K562 (cell line): ENCODE measurements around the gene SMARCC1. TPM values are rescaled to one million over a fixed set of nuclear protein-coding genes. Genes with fewer than 3 reads are reported as not detected.

Experiments
- CBX1 ChIP-seq: sonication (generic); IDR thresholded peaks from 2 replicates; pipeline ENCODE4 v1.6.1; 2016; ENCODE audit warnings: antibody characterized with exemption, low read depth, mild to moderate bottlenecking
- FOS ChIP-seq: IDR thresholded peaks from 3 replicates; pipeline ENCODE4 v1.6.1; 2011; ENCODE audit not compliant: insufficient read length; ENCODE audit errors: extremely low read depth
- HDGF ChIP-seq: fragments of 450-650 bp; IDR thresholded peaks from 2 replicates; pipeline ENCODE4 v1.6.1; 2016
- HIVEP1 ChIP-seq: fragments of 250-450 bp; sonication (Bioruptor Pico); IDR thresholded peaks from 2 replicates; pipeline ENCODE4 v1.4.0; 2020; ENCODE audit warnings: mild to moderate bottlenecking
- JUND ChIP-seq, 2 experiments: IDR thresholded peaks; 2 replicates in 1 of 2; 3 replicates in 1 of 2; pipeline ENCODE4 v1.6.1; 2011; ENCODE audit warnings: borderline replicate concordance in 2 of 2, low read depth in 2 of 2, low read length in 2 of 2, improper control_type of control experiment in 1 of 2, missing biosample characterization in 1 of 2, missing genetic modification characterization in 1 of 2, missing genetic modification reagents in 1 of 2
- L3MBTL2 ChIP-seq: fragments of 450-650 bp; IDR thresholded peaks from 2 replicates; pipeline ENCODE4 v1.6.1; 2016; ENCODE audit warnings: mild to moderate bottlenecking, moderate library complexity
- MED1 ChIP-seq: sonication (generic); formaldehyde crosslinking; IDR thresholded peaks from 2 replicates; pipeline ENCODE4 v1.8.1; 2023; ENCODE audit warnings: missing genetic modification reagents, borderline replicate concordance
- NCOA6 ChIP-seq: fragments of 450-650 bp; IDR thresholded peaks from 2 replicates; pipeline ENCODE4 v1.6.1; 2017; ENCODE audit warnings: mild to moderate bottlenecking
- PPARD ChIP-seq: fragments of 250-450 bp; sonication (Bioruptor Pico); IDR thresholded peaks from 2 replicates; pipeline ENCODE4 v1.8.0; 2022; ENCODE audit warnings: inconsistent platforms, mild to moderate bottlenecking, moderate library complexity
- RBM25 ChIP-seq: fragments of 200-400 bp; formaldehyde crosslinking; IDR thresholded peaks from 2 replicates; pipeline ENCODE4 v1.6.1; 2018; ENCODE audit warnings: low read length, low read depth, moderate library complexity; ENCODE audit not compliant: severe bottlenecking
- SMARCC2 ChIP-seq: fragments of 450-650 bp; IDR thresholded peaks from 2 replicates; pipeline ENCODE4 v1.6.1; 2017; ENCODE audit warnings: antibody characterized with exemption, moderate library complexity, mild to moderate bottlenecking, low read depth
- ZFPM2 ChIP-seq: fragments of 250-450 bp; sonication (Bioruptor Pico); IDR thresholded peaks from 2 replicates; pipeline ENCODE4 v1.5.1; 2022; ENCODE audit warnings: mild to moderate bottlenecking
- ZNF197 ChIP-seq: fragments of 200-800 bp; sonication (Bioruptor generic); IDR thresholded peaks from 2 replicates; pipeline ENCODE4 v1.6.1; 2016; ENCODE audit warnings: low read depth, missing genetic modification characterization, missing compliant biosample characterization
- polyA plus RNA-seq, 8 experiments: library from polyadenylated mRNA; depleted of rRNA in 4 of 8; stranded (reverse) in 5 of 8; unstranded in 3 of 8; fragments of >200 nt; fragmentation: Nextera tagmentation in 2 of 8; fragmentation: Illumina TruSeq in 1 of 8; extraction: Ambion mirVana in 2 of 8; extraction: Trizol in 1 of 8; gene quantifications; 2 replicates each; pipeline versions ENCODE4 v1.2.1 to v1.2.3, GENCODE V29; 2011 to 2014; ENCODE audit warnings: inconsistent platforms in 1 of 8, missing spikeins in 1 of 8
- total RNA-seq, 7 experiments: library from RNA; depleted of rRNA in 6 of 7; stranded (reverse); fragments of >200 nt in 6 of 7; fragmentation: Illumina TruSeq in 2 of 7; extraction: Trizol in 2 of 7; gene quantifications; 2 replicates each; pipeline versions ENCODE4 v1.2.1 to v1.2.3, GENCODE V29; 2011 to 2021; ENCODE audit warnings: low replicate concordance in 1 of 7
- TF ChIP-seq, protein P1 (sequence below): fragments of 450-650 bp; IDR thresholded peaks from 2 replicates; pipeline ENCODE4 v1.6.1; 2016; ENCODE audit warnings: mild to moderate bottlenecking, moderate library complexity
- TF ChIP-seq, protein P2 (sequence below): sonication (generic); formaldehyde crosslinking; IDR thresholded peaks from 2 replicates; pipeline ENCODE4 v1.8.1; 2023; ENCODE audit warnings: mild to moderate bottlenecking, missing genetic modification reagents

The SMARCC1 gene
- total and polyA plus RNA-seq, 9 of the 15 experiments (the other 6 are each of a cell fraction or from before 2014, with no cell fraction given): 20.7 to 199 (median 66.0) TPM

DNA sequence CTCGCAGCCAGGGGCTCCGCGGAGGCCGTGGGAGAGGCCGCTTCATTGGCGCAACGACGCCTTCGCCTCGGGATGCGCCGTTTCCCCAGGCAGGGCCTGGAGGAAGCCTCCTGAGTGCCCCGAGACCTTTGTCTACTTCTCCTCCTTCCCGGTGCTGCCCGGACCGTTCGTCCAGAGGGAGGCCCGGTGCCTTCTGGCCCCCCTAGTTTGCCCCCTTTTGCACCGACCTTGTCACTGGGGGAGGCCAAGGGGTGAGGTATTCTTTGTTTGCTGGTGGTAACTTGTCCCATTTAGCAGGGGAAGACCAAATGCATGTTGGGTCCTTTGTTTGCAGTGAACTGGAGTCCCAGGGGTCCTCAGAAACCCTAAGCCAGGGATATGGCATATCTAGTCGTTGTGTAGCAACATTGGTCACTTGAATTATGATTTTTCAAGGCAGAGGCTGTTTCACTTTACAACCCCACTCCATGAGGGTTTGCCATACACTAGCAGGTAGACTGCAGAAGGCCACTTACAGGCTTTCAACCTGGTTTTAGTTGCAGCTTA is 21.9 kb upstream of the SMARCC1 start (continued):
- TF ChIP-seq HIVEP1 (0 out of 2 replicates have a peak, but pooled peaks have one; percentile 2), ZFPM2 (CRISPR knock-in tag) (no peak), JUND (IDR thresholded peaks at IDR 0.05; ENCODE audit: borderline replicate concordance, low read depth, low read length) (no peak), JUND (tag; IDR thresholded peaks at IDR 0.05; ENCODE audit: borderline replicate concordance, low read depth, low read length) (no peak), CBX1 (no peak), PPARD (CRISPR knock-in tag) (no peak), MED1 (CRISPR knock-in tag) (no peak), FOS (no peak), HDGF (0 out of 2 replicates have a peak, but pooled peaks have one; percentile 56), SMARCC2 (no peak), RBM25 (no peak), NCOA6 (no peak), ZNF197 (no peak), L3MBTL2 (peak; percentile 18; the same call in 1 of the 2 replicates)
- TF ChIP-seq, protein P1, sequence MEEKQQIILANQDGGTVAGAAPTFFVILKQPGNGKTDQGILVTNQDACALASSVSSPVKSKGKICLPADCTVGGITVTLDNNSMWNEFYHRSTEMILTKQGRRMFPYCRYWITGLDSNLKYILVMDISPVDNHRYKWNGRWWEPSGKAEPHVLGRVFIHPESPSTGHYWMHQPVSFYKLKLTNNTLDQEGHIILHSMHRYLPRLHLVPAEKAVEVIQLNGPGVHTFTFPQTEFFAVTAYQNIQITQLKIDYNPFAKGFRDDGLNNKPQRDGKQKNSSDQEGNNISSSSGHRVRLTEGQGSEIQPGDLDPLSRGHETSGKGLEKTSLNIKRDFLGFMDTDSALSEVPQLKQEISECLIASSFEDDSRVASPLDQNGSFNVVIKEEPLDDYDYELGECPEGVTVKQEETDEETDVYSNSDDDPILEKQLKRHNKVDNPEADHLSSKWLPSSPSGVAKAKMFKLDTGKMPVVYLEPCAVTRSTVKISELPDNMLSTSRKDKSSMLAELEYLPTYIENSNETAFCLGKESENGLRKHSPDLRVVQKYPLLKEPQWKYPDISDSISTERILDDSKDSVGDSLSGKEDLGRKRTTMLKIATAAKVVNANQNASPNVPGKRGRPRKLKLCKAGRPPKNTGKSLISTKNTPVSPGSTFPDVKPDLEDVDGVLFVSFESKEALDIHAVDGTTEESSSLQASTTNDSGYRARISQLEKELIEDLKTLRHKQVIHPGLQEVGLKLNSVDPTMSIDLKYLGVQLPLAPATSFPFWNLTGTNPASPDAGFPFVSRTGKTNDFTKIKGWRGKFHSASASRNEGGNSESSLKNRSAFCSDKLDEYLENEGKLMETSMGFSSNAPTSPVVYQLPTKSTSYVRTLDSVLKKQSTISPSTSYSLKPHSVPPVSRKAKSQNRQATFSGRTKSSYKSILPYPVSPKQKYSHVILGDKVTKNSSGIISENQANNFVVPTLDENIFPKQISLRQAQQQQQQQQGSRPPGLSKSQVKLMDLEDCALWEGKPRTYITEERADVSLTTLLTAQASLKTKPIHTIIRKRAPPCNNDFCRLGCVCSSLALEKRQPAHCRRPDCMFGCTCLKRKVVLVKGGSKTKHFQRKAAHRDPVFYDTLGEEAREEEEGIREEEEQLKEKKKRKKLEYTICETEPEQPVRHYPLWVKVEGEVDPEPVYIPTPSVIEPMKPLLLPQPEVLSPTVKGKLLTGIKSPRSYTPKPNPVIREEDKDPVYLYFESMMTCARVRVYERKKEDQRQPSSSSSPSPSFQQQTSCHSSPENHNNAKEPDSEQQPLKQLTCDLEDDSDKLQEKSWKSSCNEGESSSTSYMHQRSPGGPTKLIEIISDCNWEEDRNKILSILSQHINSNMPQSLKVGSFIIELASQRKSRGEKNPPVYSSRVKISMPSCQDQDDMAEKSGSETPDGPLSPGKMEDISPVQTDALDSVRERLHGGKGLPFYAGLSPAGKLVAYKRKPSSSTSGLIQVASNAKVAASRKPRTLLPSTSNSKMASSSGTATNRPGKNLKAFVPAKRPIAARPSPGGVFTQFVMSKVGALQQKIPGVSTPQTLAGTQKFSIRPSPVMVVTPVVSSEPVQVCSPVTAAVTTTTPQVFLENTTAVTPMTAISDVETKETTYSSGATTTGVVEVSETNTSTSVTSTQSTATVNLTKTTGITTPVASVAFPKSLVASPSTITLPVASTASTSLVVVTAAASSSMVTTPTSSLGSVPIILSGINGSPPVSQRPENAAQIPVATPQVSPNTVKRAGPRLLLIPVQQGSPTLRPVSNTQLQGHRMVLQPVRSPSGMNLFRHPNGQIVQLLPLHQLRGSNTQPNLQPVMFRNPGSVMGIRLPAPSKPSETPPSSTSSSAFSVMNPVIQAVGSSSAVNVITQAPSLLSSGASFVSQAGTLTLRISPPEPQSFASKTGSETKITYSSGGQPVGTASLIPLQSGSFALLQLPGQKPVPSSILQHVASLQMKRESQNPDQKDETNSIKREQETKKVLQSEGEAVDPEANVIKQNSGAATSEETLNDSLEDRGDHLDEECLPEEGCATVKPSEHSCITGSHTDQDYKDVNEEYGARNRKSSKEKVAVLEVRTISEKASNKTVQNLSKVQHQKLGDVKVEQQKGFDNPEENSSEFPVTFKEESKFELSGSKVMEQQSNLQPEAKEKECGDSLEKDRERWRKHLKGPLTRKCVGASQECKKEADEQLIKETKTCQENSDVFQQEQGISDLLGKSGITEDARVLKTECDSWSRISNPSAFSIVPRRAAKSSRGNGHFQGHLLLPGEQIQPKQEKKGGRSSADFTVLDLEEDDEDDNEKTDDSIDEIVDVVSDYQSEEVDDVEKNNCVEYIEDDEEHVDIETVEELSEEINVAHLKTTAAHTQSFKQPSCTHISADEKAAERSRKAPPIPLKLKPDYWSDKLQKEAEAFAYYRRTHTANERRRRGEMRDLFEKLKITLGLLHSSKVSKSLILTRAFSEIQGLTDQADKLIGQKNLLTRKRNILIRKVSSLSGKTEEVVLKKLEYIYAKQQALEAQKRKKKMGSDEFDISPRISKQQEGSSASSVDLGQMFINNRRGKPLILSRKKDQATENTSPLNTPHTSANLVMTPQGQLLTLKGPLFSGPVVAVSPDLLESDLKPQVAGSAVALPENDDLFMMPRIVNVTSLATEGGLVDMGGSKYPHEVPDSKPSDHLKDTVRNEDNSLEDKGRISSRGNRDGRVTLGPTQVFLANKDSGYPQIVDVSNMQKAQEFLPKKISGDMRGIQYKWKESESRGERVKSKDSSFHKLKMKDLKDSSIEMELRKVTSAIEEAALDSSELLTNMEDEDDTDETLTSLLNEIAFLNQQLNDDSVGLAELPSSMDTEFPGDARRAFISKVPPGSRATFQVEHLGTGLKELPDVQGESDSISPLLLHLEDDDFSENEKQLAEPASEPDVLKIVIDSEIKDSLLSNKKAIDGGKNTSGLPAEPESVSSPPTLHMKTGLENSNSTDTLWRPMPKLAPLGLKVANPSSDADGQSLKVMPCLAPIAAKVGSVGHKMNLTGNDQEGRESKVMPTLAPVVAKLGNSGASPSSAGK: no peak
- TF ChIP-seq, protein P2, sequence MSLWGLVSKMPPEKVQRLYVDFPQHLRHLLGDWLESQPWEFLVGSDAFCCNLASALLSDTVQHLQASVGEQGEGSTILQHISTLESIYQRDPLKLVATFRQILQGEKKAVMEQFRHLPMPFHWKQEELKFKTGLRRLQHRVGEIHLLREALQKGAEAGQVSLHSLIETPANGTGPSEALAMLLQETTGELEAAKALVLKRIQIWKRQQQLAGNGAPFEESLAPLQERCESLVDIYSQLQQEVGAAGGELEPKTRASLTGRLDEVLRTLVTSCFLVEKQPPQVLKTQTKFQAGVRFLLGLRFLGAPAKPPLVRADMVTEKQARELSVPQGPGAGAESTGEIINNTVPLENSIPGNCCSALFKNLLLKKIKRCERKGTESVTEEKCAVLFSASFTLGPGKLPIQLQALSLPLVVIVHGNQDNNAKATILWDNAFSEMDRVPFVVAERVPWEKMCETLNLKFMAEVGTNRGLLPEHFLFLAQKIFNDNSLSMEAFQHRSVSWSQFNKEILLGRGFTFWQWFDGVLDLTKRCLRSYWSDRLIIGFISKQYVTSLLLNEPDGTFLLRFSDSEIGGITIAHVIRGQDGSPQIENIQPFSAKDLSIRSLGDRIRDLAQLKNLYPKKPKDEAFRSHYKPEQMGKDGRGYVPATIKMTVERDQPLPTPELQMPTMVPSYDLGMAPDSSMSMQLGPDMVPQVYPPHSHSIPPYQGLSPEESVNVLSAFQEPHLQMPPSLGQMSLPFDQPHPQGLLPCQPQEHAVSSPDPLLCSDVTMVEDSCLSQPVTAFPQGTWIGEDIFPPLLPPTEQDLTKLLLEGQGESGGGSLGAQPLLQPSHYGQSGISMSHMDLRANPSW (CRISPR knock-in tag): no peak
